Fibroblast of the aortic adventitia (primary cell): ENCODE data around the gene RAD51B. TPM values are rescaled to one million over a fixed set of nuclear protein-coding genes. Genes with fewer than 3 reads are reported as not detected.

ENCODE experiments used
- DNase-seq: peaks from one replicate; pipeline ENCODE4 v3.0.0-alpha.2; 2010; ENCODE audit warnings: low read depth
- H3K4me3 ChIP-seq: 2 replicates; pipeline ENCODE4 v1.5.1; 2011; ENCODE audit warnings: low read depth, mild to moderate bottlenecking, control low read depth, low read length, moderate library complexity
- CTCF ChIP-seq: IDR thresholded peaks from 2 replicates; pipeline ENCODE4 v1.5.1; 2011; ENCODE audit warnings: mild to moderate bottlenecking, low read length, control low read depth, inconsistent platforms; ENCODE audit not compliant: insufficient read depth
- total RNA-seq: library from RNA; depleted of rRNA; stranded (reverse); fragments of >200 nt; gene quantifications from 2 replicates; pipeline ENCODE4 v1.2.3, GENCODE V29; 2012; ENCODE audit warnings: low replicate concordance

Gene RAD51B
- total RNA-seq, 1 donor = 28.7 TPM

- TF ChIP-seq CTCF = no peak
- peak; percentile 81 for DNase-seq
- H3K4me3 ChIP-seq = no peak overlapping the region
Measured at GRCh38 chr14:68359837-68360552, 540.4 kb downstream of the RAD51B start.

GRCh38 chr14:68361231-68361630, 541.7 kb downstream of the RAD51B start:
- DNase-seq = peak; percentile 89

GRCh38 chr14:68362846-68363245, 543.3 kb downstream of the RAD51B start:
- DNase-seq = no peak
- no peak for TF ChIP-seq CTCF
- H3K4me3 ChIP-seq = no peak overlapping the region

More at GRCh38 chr14:68361231-68361630, 541.7 kb downstream of the RAD51B start:
- TF ChIP-seq CTCF = no peak
- no peak overlapping the region for H3K4me3 ChIP-seq

GRCh38 chr14:68363466-68363842, 543.9 kb downstream of the RAD51B start:
- no peak for TF ChIP-seq CTCF
- no peak overlapping the region for H3K4me3 ChIP-seq
- no peak for DNase-seq

GRCh38 chr14:68363843-68364767, 544.5 kb downstream of the RAD51B start:
- no peak overlapping the region for H3K4me3 ChIP-seq
- TF ChIP-seq CTCF = no peak
- no peak for DNase-seq

- TF ChIP-seq CTCF = no peak
- no peak for DNase-seq
- no peak overlapping the region for H3K4me3 ChIP-seq
Measured at GRCh38 chr14:68364792-68365192, 545.2 kb downstream of the RAD51B start.
